Measurements from ENCODE around the gene TP73. TPM values are rescaled to one million over a fixed set of nuclear protein-coding genes. Genes with fewer than 3 reads are reported as not detected.

Gene TP73
- total RNA-seq, 5 donors from 2014 or later (not counting 1 experiment from before 2014, with no cell fraction given), result 0.12 to 0.21 (median 0.18) TPM; not detected in 1

- CTCF ChIA-PET, result no interaction called here
- Mint-ChIP-seq H3K4me1 (peaks cover 4 to 26% (median 12%) of the 10 kb centered on the region in 3 donors), H3K27me3 (peaks cover 0 to 10% of the 10 kb centered on the region in 2 donors), H3K36me3 (no peaks in the 10 kb centered on the region), H3K4me3 (no peak overlapping the region), H3K27ac (no peak overlapping the region), H3K9me3 (no peaks in the 10 kb centered on the region)
- Histone ChIP-seq H3K27me3 (replicated peaks in 1 of 2; ENCODE audit: control insufficient read depth in 2 of 2, extremely low read depth in 1 of 2, insufficient read depth in 2 of 2, low read length in 1 of 2) (peaks cover 0 to 59% of the 10 kb centered on the region in 2 experiments), H3K4me3 (ENCODE audit: control insufficient read depth in 1 of 2, extremely low read depth in 1 of 2, low read length in 1 of 2) (no peak overlapping the region), H3K27ac (ENCODE audit: low read length) (no peak overlapping the region), H3K9me3 (no peaks in the 10 kb centered on the region), H3K4me1 (ENCODE audit: control insufficient read depth in 1 of 2, extremely low read depth in 1 of 2, insufficient read depth in 2 of 2, low read length in 2 of 2) (peaks cover 0 to 12% of the 10 kb centered on the region in 2 experiments), H3K36me3 (ENCODE audit: control insufficient read depth in 2 of 2, extremely low read depth in 1 of 2, insufficient read depth in 1 of 2, low read length in 1 of 2) (no peaks in the 10 kb centered on the region)
- no peak for ATAC-seq (replicated peaks in 1 of 4)
- WGBS (ENCODE audit: insufficient coverage), result 85% methylated on average over 27 of the region's 27 CpGs
- no peak for DNase-seq
- POLR2A ChIA-PET, result no interaction called here
Measured at GRCh38 chr1:3681898-3682806, 29.8 kb downstream of the TP73 start.

GRCh38 chr1:3683197-3683596 is 30.9 kb downstream of the TP73 start:
- Histone ChIP-seq H3K36me3 (ENCODE audit: control insufficient read depth in 2 of 2, extremely low read depth in 1 of 2, insufficient read depth in 1 of 2, low read length in 1 of 2) (no peaks in the 10 kb centered on the region), H3K9me3 (no peaks in the 10 kb centered on the region), H3K27ac (ENCODE audit: low read length) (no peak overlapping the region), H3K4me1 (ENCODE audit: control insufficient read depth in 1 of 2, extremely low read depth in 1 of 2, insufficient read depth in 2 of 2, low read length in 2 of 2) (peaks cover 0 to 7% of the 10 kb centered on the region in 2 experiments), H3K4me3 (ENCODE audit: control insufficient read depth in 1 of 2, extremely low read depth in 1 of 2, low read length in 1 of 2) (no peak overlapping the region), H3K27me3 (replicated peaks in 1 of 2; ENCODE audit: control insufficient read depth in 2 of 2, extremely low read depth in 1 of 2, insufficient read depth in 2 of 2, low read length in 1 of 2) (peaks cover 0 to 65% of the 10 kb centered on the region in 2 experiments)
- Mint-ChIP-seq H3K4me3 (no peak overlapping the region), H3K36me3 (no peaks in the 10 kb centered on the region), H3K27me3 (peaks cover 0 to 12% of the 10 kb centered on the region in 2 donors), H3K4me1 (peaks cover 0 to 15% (median 12%) of the 10 kb centered on the region in 3 donors), H3K27ac (no peak overlapping the region), H3K9me3 (no peaks in the 10 kb centered on the region)
- POLR2A ChIA-PET, result no interaction called here
- ATAC-seq (replicated peaks in 1 of 4) (no peak), DNase-seq (no peak)
- CTCF ChIA-PET, result no interaction called here
- 100% methylated on average over 1 of the region's 1 CpG for WGBS (ENCODE audit: insufficient coverage)

- Histone ChIP-seq H3K4me1 (ENCODE audit: control insufficient read depth in 1 of 2, extremely low read depth in 1 of 2, insufficient read depth in 2 of 2, low read length in 2 of 2) (peaks cover 0 to 3% of the 10 kb centered on the region in 2 experiments), H3K27me3 (replicated peaks in 1 of 2; ENCODE audit: control insufficient read depth in 2 of 2, extremely low read depth in 1 of 2, insufficient read depth in 2 of 2, low read length in 1 of 2) (peaks cover 0 to 67% of the 10 kb centered on the region in 2 experiments), H3K9me3 (no peaks in the 10 kb centered on the region), H3K36me3 (ENCODE audit: control insufficient read depth in 2 of 2, extremely low read depth in 1 of 2, insufficient read depth in 1 of 2, low read length in 1 of 2) (no peaks in the 10 kb centered on the region), H3K27ac (ENCODE audit: low read length) (no peak overlapping the region), H3K4me3 (ENCODE audit: control insufficient read depth in 1 of 2, extremely low read depth in 1 of 2, low read length in 1 of 2) (no peak overlapping the region)
- DNase-seq (no peak), ATAC-seq (replicated peaks in 1 of 4) (no peak)
- ChIA-PET POLR2A (no interaction called here), CTCF (no interaction called here)
- no peaks in the 10 kb centered on the region for H3K36me3 Mint-ChIP-seq
- no peak overlapping the region for H3K4me3 Mint-ChIP-seq
- no peaks in the 10 kb centered on the region for H3K9me3 Mint-ChIP-seq
- H3K27me3 Mint-ChIP-seq, result peaks cover 0 to 12% of the 10 kb centered on the region in 2 donors
- 30% methylated on average over 21 of the region's 26 CpGs for WGBS (ENCODE audit: insufficient coverage)
- no peak overlapping the region for H3K27ac Mint-ChIP-seq
- H3K4me1 Mint-ChIP-seq, result peaks cover 0 to 12% (median 11%) of the 10 kb centered on the region in 3 donors
Measured at GRCh38 chr1:3683992-3684391, 31.7 kb downstream of the TP73 start.

- no peaks in the 10 kb centered on the region for H3K9me3 ChIP-seq
- POLR2A ChIA-PET, result no interaction called here
- peaks cover 0 to 66% of the 10 kb centered on the region in 2 experiments for H3K27me3 ChIP-seq (replicated peaks in 1 of 2; ENCODE audit: control insufficient read depth in 2 of 2, extremely low read depth in 1 of 2, insufficient read depth in 2 of 2, low read length in 1 of 2)
- CTCF ChIA-PET, result no interaction called here
- WGBS (ENCODE audit: insufficient coverage), result 91% methylated on average over 9 of the region's 14 CpGs
- H3K27ac ChIP-seq (ENCODE audit: low read length), result no peak overlapping the region
- Mint-ChIP-seq H3K9me3 (no peaks in the 10 kb centered on the region), H3K27me3 (peaks cover 0 to 12% of the 10 kb centered on the region in 2 donors), H3K27ac (no peak overlapping the region), H3K4me3 (no peak overlapping the region), H3K4me1 (no peaks in the 10 kb centered on the region), H3K36me3 (no peaks in the 10 kb centered on the region)
- H3K36me3 ChIP-seq (ENCODE audit: control insufficient read depth in 2 of 2, extremely low read depth in 1 of 2, insufficient read depth in 1 of 2, low read length in 1 of 2), result no peaks in the 10 kb centered on the region
- ATAC-seq (replicated peaks in 1 of 4) (no peak), DNase-seq (no peak)
- H3K4me3 ChIP-seq (ENCODE audit: control insufficient read depth in 1 of 2, extremely low read depth in 1 of 2, low read length in 1 of 2), result no peak overlapping the region
- H3K4me1 ChIP-seq (ENCODE audit: control insufficient read depth in 1 of 2, extremely low read depth in 1 of 2, insufficient read depth in 2 of 2, low read length in 2 of 2), result no peaks in the 10 kb centered on the region
Measured at GRCh38 chr1:3685222-3685621, 32.9 kb downstream of the TP73 start.

GRCh38 chr1:3685906-3686305 is 33.6 kb downstream of the TP73 start:
- ATAC-seq (replicated peaks in 1 of 4) (no peak), DNase-seq (no peak)
- Mint-ChIP-seq H3K4me1 (no peaks in the 10 kb centered on the region), H3K27ac (no peak overlapping the region), H3K9me3 (no peaks in the 10 kb centered on the region), H3K4me3 (no peak overlapping the region), H3K27me3 (peaks cover 0 to 12% of the 10 kb centered on the region in 2 donors), H3K36me3 (no peaks in the 10 kb centered on the region)
- CTCF ChIA-PET, result no interaction called here
- H3K4me3 ChIP-seq (ENCODE audit: control insufficient read depth in 1 of 2, extremely low read depth in 1 of 2, low read length in 1 of 2), result no peak overlapping the region
- H3K27ac ChIP-seq (ENCODE audit: low read length), result no peak overlapping the region
- H3K4me1 ChIP-seq (ENCODE audit: control insufficient read depth in 1 of 2, extremely low read depth in 1 of 2, insufficient read depth in 2 of 2, low read length in 2 of 2), result no peaks in the 10 kb centered on the region
- WGBS (ENCODE audit: insufficient coverage), result 81% methylated on average over 18 of the region's 19 CpGs
- POLR2A ChIA-PET, result no interaction called here
- H3K27me3 ChIP-seq (replicated peaks in 1 of 2; ENCODE audit: control insufficient read depth in 2 of 2, extremely low read depth in 1 of 2, insufficient read depth in 2 of 2, low read length in 1 of 2), result peaks cover 0 to 60% of the 10 kb centered on the region in 2 experiments
- H3K9me3 ChIP-seq, result no peaks in the 10 kb centered on the region
- no peaks in the 10 kb centered on the region for H3K36me3 ChIP-seq (ENCODE audit: control insufficient read depth in 2 of 2, extremely low read depth in 1 of 2, insufficient read depth in 1 of 2, low read length in 1 of 2)

GRCh38 chr1:3687504-3687903 is 35.2 kb downstream of the TP73 start:
- no peak overlapping the region for H3K27ac Mint-ChIP-seq
- peaks cover 0 to 12% of the 10 kb centered on the region in 2 donors for H3K27me3 Mint-ChIP-seq
- H3K9me3 Mint-ChIP-seq, result no peaks in the 10 kb centered on the region
- Histone ChIP-seq H3K4me3 (ENCODE audit: control insufficient read depth in 1 of 2, extremely low read depth in 1 of 2, low read length in 1 of 2) (no peak overlapping the region), H3K27me3 (replicated peaks in 1 of 2; ENCODE audit: control insufficient read depth in 2 of 2, extremely low read depth in 1 of 2, insufficient read depth in 2 of 2, low read length in 1 of 2) (peaks cover 0 to 55% of the 10 kb centered on the region in 2 experiments), H3K4me1 (ENCODE audit: control insufficient read depth in 1 of 2, extremely low read depth in 1 of 2, insufficient read depth in 2 of 2, low read length in 2 of 2) (no peaks in the 10 kb centered on the region), H3K9me3 (no peaks in the 10 kb centered on the region), H3K36me3 (ENCODE audit: control insufficient read depth in 2 of 2, extremely low read depth in 1 of 2, insufficient read depth in 1 of 2, low read length in 1 of 2) (no peaks in the 10 kb centered on the region), H3K27ac (ENCODE audit: low read length) (no peak overlapping the region)
- no peaks in the 10 kb centered on the region for H3K36me3 Mint-ChIP-seq
- ChIA-PET CTCF (no interaction called here), POLR2A (no interaction called here)
- no peak overlapping the region for H3K4me3 Mint-ChIP-seq
- H3K4me1 Mint-ChIP-seq, result no peaks in the 10 kb centered on the region
- DNase-seq (no peak), ATAC-seq (replicated peaks in 1 of 4) (no peak)
- 52% methylated on average over 4 of the region's 12 CpGs for WGBS (ENCODE audit: insufficient coverage)
